Cardiac muscle cell (in vitro differentiated cells and primary cell): ENCODE results near the gene FRMD1. TPM values are rescaled to one million over a fixed set of nuclear protein-coding genes. Genes with fewer than 3 reads are reported as not detected.
A peak's percentile ranks its signal among the peaks of the same experiment; 100 is the strongest.

Source experiments
- DNase-seq, 2 donors: peaks; one replicate each; pipeline versions ENCODE4 v3.0.0 to v3.0.0-alpha.2; 2010 to 2017; ENCODE audit warnings: low read depth in 1 of 2, low spot score in 1 of 2
- H3K27ac ChIP-seq: fragments of 200-600 bp; sonication (generic); 2 replicates; pipeline ENCODE4 v1.5.1; 2016
- H3K27me3 ChIP-seq: fragments of 200-600 bp; sonication (generic); 2 replicates; pipeline ENCODE4 v1.6.0; 2016; ENCODE audit warnings: control low read depth
- H3K36me3 ChIP-seq: fragments of 200-600 bp; sonication (generic); 2 replicates; pipeline ENCODE4 v1.5.1; 2016; ENCODE audit warnings: control low read depth
- H3K4me1 ChIP-seq: fragments of 200-600 bp; sonication (generic); 2 replicates; pipeline ENCODE4 v1.8.1; 2017; ENCODE audit warnings: low read depth, mild to moderate bottlenecking, mixed run types
- H3K4me3 ChIP-seq: fragments of 200-600 bp; sonication (generic); 2 replicates; pipeline ENCODE4 v1.5.1; 2016; ENCODE audit warnings: mild to moderate bottlenecking
- H3K9me3 ChIP-seq: fragments of 200-600 bp; sonication (generic); 2 replicates; pipeline ENCODE4 v1.5.1; 2017; ENCODE audit warnings: low read depth, mild to moderate bottlenecking, control low read depth
- polyA plus RNA-seq: library from polyadenylated mRNA; unstranded; fragments of >200 nt; fragmentation: Nextera tagmentation; extraction: Ambion mirVana; gene quantifications from 2 replicates; pipeline ENCODE4 v1.2.1, GENCODE V29; 2016
- total RNA-seq: library from RNA; depleted of rRNA; stranded (reverse); fragments of >200 nt; gene quantifications from 2 replicates; pipeline ENCODE4 v1.2.3, GENCODE V29; 2016
- TF ChIP-seq, protein P1 (sequence below): IDR thresholded peaks from 2 replicates; pipeline ENCODE4 v1.5.1; 2012; ENCODE audit warnings: low read depth, mild to moderate bottlenecking, low read length

The FRMD1 gene
- total and polyA plus RNA-seq, 2 experiments from 2014 or later = 0.09 TPM; not detected in 1

DNA sequence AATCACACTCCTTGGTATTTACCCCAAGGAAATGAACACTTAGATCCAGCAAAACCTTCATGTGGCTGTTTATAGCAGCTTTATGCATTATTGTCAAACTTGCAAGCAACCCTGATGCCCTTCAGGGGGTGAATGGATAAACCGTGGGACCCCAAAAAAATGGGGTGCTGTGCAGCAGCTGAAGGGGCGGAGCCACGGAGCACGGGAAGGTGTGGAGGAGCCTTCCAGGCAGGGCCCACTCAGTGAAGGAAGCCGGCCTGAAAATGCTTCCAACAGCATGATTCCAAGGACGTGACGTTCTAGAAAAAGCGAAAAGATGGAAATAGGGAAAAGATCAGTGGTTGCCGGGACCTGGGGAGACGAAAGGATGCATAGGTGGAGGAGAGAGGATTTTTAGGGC lies 25.6 kb upstream of the FRMD1 start:
- Histone ChIP-seq H3K4me3 (no peak overlapping the region), H3K27ac (no peak overlapping the region), H3K36me3 (no peaks in the 10 kb centered on the region), H3K4me1 (no peaks in the 10 kb centered on the region), H3K27me3 (peaks cover 53% of the 10 kb centered on the region), H3K9me3 (no peaks in the 10 kb centered on the region)
- DNase-seq = no peak
- TF ChIP-seq, protein P1, sequence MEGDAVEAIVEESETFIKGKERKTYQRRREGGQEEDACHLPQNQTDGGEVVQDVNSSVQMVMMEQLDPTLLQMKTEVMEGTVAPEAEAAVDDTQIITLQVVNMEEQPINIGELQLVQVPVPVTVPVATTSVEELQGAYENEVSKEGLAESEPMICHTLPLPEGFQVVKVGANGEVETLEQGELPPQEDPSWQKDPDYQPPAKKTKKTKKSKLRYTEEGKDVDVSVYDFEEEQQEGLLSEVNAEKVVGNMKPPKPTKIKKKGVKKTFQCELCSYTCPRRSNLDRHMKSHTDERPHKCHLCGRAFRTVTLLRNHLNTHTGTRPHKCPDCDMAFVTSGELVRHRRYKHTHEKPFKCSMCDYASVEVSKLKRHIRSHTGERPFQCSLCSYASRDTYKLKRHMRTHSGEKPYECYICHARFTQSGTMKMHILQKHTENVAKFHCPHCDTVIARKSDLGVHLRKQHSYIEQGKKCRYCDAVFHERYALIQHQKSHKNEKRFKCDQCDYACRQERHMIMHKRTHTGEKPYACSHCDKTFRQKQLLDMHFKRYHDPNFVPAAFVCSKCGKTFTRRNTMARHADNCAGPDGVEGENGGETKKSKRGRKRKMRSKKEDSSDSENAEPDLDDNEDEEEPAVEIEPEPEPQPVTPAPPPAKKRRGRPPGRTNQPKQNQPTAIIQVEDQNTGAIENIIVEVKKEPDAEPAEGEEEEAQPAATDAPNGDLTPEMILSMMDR = no peak

DNA sequence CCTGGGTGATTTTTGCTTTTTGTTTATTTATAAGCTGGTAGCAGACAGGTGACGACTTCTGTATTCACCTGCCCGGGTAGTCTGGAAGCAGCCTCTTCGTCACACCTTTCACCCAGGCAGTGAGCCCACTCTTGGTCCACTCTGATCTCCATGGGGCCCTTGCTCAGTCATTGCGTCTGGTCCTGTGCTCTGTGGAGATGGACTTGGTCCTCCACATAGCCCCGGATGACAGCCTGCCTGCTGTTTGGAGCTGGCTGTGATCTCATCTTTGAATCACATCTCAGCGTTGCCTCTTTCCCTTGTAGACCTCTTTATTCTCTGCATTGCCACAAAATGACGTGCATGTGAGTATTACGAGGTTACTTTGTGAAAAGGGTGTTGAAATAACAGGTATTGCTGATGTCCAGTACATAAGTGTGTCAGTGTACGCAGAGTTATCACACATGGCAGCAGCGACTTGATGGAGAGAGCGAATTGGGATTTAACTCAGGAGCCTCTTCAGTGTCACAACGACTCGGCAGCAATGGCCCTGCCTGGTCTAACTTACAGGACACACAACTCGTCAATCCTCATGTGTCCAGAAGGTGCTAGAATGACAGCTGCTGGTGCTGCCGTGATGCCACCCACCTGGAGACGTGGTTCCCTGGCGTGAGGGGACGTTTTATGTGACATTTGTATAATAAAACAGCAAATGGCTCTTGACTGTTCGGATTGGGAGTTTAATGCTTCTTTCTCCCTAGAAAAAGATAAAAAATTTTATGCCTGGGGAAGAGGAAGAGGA lies 24.2 kb upstream of the FRMD1 start:
- H3K4me3 ChIP-seq = no peak overlapping the region
- H3K9me3 ChIP-seq = no peaks in the 10 kb centered on the region
- no peaks in the 10 kb centered on the region for H3K36me3 ChIP-seq
- H3K27me3 ChIP-seq = peaks cover 62% of the 10 kb centered on the region
- no peak overlapping the region for H3K27ac ChIP-seq
- TF ChIP-seq, protein P1 = no peak
- no peaks in the 10 kb centered on the region for H3K4me1 ChIP-seq
- DNase-seq = no peak

DNA sequence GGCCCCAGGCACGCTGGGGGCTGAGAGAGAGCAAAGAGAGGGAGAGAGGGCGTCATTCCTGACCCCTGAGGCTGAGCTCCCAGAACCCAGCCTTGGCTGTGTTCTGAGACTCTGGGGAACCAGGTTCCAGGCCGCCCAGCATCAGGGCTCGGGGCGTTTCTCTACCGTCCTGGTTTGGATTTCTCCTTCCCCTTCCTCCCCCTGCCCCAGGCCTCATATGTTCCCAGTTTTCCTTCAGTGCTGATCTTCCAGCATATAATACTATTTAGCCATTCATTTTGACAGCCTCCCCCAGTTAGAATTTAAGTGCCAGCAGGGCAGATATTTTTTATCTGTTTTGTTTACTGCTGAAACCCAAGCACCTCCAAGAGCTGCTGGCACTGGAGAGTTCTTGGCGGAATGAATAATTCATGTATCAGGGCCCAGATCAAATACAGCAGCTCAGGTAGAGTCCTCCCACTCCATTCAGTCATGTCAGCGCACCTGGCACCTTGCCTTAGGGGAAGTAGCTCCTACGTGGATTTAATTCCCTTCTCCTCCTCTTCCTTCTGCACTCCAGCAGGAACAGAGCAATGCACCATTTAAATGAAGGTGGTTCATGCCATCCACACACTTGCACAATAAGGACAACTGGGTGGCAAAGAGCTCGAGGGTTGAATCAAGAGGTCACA lies 23.4 kb upstream of the FRMD1 start:
- no peak overlapping the region for H3K4me3 ChIP-seq
- no peaks in the 10 kb centered on the region for H3K4me1 ChIP-seq
- peaks cover 62% of the 10 kb centered on the region for H3K27me3 ChIP-seq
- no peaks in the 10 kb centered on the region for H3K9me3 ChIP-seq
- no peak for DNase-seq
- TF ChIP-seq, protein P1 = no peak
- H3K27ac ChIP-seq = no peak overlapping the region
- no peaks in the 10 kb centered on the region for H3K36me3 ChIP-seq

DNA sequence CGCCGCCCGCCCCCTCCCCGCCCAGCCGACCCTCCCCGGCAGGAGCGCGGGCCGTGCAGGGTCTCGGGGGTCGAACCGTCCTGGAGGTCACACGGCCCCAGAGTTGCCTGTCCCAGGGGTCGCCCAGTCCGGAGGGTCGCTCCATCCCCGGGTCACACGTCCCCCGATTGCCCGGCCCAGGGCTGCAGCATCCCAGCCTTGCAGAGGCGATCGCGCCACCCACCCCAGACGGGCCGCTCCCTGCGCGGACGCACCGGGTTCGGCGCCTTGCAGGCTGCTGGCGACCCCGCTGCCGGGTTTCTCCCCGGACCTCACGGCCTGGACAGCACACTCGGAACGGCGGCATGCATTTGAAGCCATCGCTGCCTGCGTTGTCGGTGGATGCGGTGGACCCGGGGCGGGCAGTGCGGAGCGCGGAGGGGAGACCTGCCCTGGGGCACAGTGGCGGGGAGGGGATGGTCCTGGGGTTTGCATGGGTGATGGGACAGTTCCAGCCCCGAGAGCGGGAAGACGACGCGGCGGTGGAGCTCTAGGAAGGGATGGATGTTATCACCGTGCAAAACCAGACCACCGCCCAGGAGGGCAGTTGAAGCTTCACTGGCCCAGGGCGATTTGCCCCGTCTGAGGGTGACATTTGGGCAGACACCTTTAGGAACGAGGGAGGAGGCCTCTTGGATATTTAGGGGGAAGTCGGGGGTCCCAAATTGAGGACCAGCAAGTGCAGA lies 22.7 kb upstream of the FRMD1 start:
- DNase-seq = peak in 1 of 2 donors; percentile 54
- H3K36me3 ChIP-seq = no peaks in the 10 kb centered on the region
- H3K27me3 ChIP-seq = peaks cover 62% of the 10 kb centered on the region
- H3K4me3 ChIP-seq = peak overlapping the region; percentile 6
- no peaks in the 10 kb centered on the region for H3K4me1 ChIP-seq
- no peak overlapping the region for H3K27ac ChIP-seq
- no peaks in the 10 kb centered on the region for H3K9me3 ChIP-seq
- TF ChIP-seq, protein P1 = no peak

DNA sequence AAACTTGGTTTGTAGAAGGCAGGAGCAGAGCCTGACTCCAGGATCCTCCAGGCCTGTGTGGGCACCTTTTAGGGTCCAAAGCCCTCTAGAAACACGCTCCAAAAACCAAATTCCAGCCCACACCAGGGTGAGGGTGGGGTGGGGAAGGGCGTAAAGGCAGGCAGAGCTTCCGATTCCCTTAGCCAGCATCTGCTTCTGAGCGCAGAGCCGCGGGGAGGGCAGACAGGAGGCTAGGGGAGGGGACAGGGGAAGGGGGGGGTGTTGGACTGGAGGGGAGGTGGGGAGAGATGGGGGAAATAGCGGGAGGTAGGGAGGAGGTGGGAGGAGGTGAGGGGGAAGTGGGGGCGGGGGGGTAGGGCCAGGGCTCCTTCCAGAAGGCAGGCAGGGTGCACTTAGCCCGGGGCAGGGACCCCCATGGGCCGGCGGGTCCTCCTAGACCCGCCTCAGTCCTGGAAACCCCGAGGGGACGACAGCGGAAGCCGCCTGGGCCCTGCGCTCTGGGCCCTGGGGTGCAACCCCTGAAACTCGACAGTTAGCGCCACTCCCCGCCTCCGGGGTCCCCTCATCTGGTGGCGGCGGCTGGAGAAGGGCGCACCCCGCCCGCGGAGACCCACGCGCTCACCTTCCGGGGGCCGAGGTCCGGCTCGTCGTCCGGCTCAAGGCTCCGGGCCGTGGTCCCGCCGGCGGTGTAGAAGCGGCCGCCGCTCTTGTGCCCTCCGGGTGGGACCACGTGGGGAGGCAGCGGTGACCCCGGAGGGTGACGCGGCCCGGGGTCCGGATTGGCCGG lies 22.0 kb upstream of the FRMD1 start:
- no peaks in the 10 kb centered on the region for H3K9me3 ChIP-seq
- peaks cover 62% of the 10 kb centered on the region for H3K27me3 ChIP-seq
- H3K4me3 ChIP-seq = peak overlapping the region; percentile 6
- H3K27ac ChIP-seq = no peak overlapping the region
- TF ChIP-seq, protein P1 = no peak
- H3K4me1 ChIP-seq = no peaks in the 10 kb centered on the region
- peak in 1 of 2 donors; percentile 17 for DNase-seq
- H3K36me3 ChIP-seq = no peaks in the 10 kb centered on the region
